ENCODE measurements around the gene CTNNBL1. TPM values are rescaled to one million over a fixed set of nuclear protein-coding genes. Genes with fewer than 3 reads are reported as not detected.

CTNNBL1 gene
- total RNA-seq, 1 donor = 19.5 TPM

GRCh38 chr20:37723668-37724067 is 29.8 kb downstream of the CTNNBL1 start:
- Histone ChIP-seq H3K36me3 (ENCODE audit: insufficient read depth, low read length) (no peaks in the 10 kb centered on the region), H3K79me2 (ENCODE audit: insufficient read depth, low read length) (peaks cover 35% of the 10 kb centered on the region), H2AFZ (ENCODE audit: low read length) (no peak overlapping the region), H3K27ac (ENCODE audit: low read depth, low read length) (no peak overlapping the region), H3K9me3 (ENCODE audit: low read depth, low read length) (no peaks in the 10 kb centered on the region), H3K4me3 (ENCODE audit: insufficient read depth, low read length) (no peak overlapping the region), H3K27me3 (ENCODE audit: insufficient read depth, low read length) (no peaks in the 10 kb centered on the region), H4K20me1 (ENCODE audit: insufficient read depth, low read length) (peaks cover 42% of the 10 kb centered on the region), H3K4me2 (ENCODE audit: insufficient read depth, low read length) (no peak overlapping the region), H3K4me1 (ENCODE audit: insufficient read depth, low read length) (peaks cover 8% of the 10 kb centered on the region)
- DNase-seq (ENCODE audit: insufficient read length, low spot score, missing footprints) = no peak
- no peak for TF ChIP-seq CTCF (IDR thresholded peaks at IDR 0.05; ENCODE audit: extremely low read depth, low read depth, low read length)

GRCh38 chr20:37725165-37725564 is 31.3 kb downstream of the CTNNBL1 start:
- Histone ChIP-seq H3K4me1 (ENCODE audit: insufficient read depth, low read length) (peaks cover 14% of the 10 kb centered on the region), H3K36me3 (ENCODE audit: insufficient read depth, low read length) (no peaks in the 10 kb centered on the region), H3K79me2 (ENCODE audit: insufficient read depth, low read length) (peaks cover 29% of the 10 kb centered on the region), H4K20me1 (ENCODE audit: insufficient read depth, low read length) (peaks cover 46% of the 10 kb centered on the region), H2AFZ (ENCODE audit: low read length) (no peak overlapping the region), H3K27me3 (ENCODE audit: insufficient read depth, low read length) (no peaks in the 10 kb centered on the region), H3K4me3 (ENCODE audit: insufficient read depth, low read length) (no peak overlapping the region), H3K9me3 (ENCODE audit: low read depth, low read length) (no peaks in the 10 kb centered on the region), H3K4me2 (ENCODE audit: insufficient read depth, low read length) (no peak overlapping the region), H3K27ac (ENCODE audit: low read depth, low read length) (no peak overlapping the region)
- DNase-seq (ENCODE audit: insufficient read length, low spot score, missing footprints) = no peak
- no peak for TF ChIP-seq CTCF (IDR thresholded peaks at IDR 0.05; ENCODE audit: extremely low read depth, low read depth, low read length)

GRCh38 chr20:37725855-37726254 is 32.0 kb downstream of the CTNNBL1 start:
- no peak for DNase-seq (ENCODE audit: insufficient read length, low spot score, missing footprints)
- Histone ChIP-seq H3K4me3 (ENCODE audit: insufficient read depth, low read length) (no peak overlapping the region), H3K4me1 (ENCODE audit: insufficient read depth, low read length) (peaks cover 14% of the 10 kb centered on the region), H4K20me1 (ENCODE audit: insufficient read depth, low read length) (peaks cover 48% of the 10 kb centered on the region), H3K36me3 (ENCODE audit: insufficient read depth, low read length) (no peaks in the 10 kb centered on the region), H2AFZ (ENCODE audit: low read length) (no peak overlapping the region), H3K9me3 (ENCODE audit: low read depth, low read length) (no peaks in the 10 kb centered on the region), H3K4me2 (ENCODE audit: insufficient read depth, low read length) (no peak overlapping the region), H3K79me2 (ENCODE audit: insufficient read depth, low read length) (peaks cover 27% of the 10 kb centered on the region), H3K27ac (ENCODE audit: low read depth, low read length) (no peak overlapping the region), H3K27me3 (ENCODE audit: insufficient read depth, low read length) (no peaks in the 10 kb centered on the region)
- no peak for TF ChIP-seq CTCF (IDR thresholded peaks at IDR 0.05; ENCODE audit: extremely low read depth, low read depth, low read length)

GRCh38 chr20:37726321-37726720 is 32.5 kb downstream of the CTNNBL1 start:
- no peak for DNase-seq (ENCODE audit: insufficient read length, low spot score, missing footprints)
- Histone ChIP-seq H4K20me1 (ENCODE audit: insufficient read depth, low read length) (peaks cover 47% of the 10 kb centered on the region), H3K4me2 (ENCODE audit: insufficient read depth, low read length) (no peak overlapping the region), H3K4me3 (ENCODE audit: insufficient read depth, low read length) (no peak overlapping the region), H3K27ac (ENCODE audit: low read depth, low read length) (no peak overlapping the region), H3K4me1 (ENCODE audit: insufficient read depth, low read length) (peaks cover 14% of the 10 kb centered on the region), H3K27me3 (ENCODE audit: insufficient read depth, low read length) (no peaks in the 10 kb centered on the region), H3K9me3 (ENCODE audit: low read depth, low read length) (no peaks in the 10 kb centered on the region), H3K79me2 (ENCODE audit: insufficient read depth, low read length) (peaks cover 23% of the 10 kb centered on the region), H3K36me3 (ENCODE audit: insufficient read depth, low read length) (no peaks in the 10 kb centered on the region), H2AFZ (ENCODE audit: low read length) (no peak overlapping the region)
- TF ChIP-seq CTCF (IDR thresholded peaks at IDR 0.05; ENCODE audit: extremely low read depth, low read depth, low read length) = no peak

Measured in osteoblast (primary cell).